Measurements from ENCODE around the gene MYD88. TPM values are rescaled to one million over a fixed set of nuclear protein-coding genes. Genes with fewer than 3 reads are reported as not detected.

The MYD88 gene
- polyA plus RNA-seq, 1 donor from 2014 or later, result 0.14 TPM

- no peak overlapping the region for H3K27ac ChIP-seq (ENCODE audit: low read length)
These were observed 20.6 kb upstream of the MYD88 start for GRCh38 chr3:38117748-38118420.

GRCh38 chr3:38118421-38119247, 19.8 kb upstream of the MYD88 start:
- Histone ChIP-seq H3K9me3 (ENCODE audit: low read length) (no peaks in the 10 kb centered on the region), H3K4me3 (ENCODE audit: low read length) (no peak overlapping the region), H3K27me3 (ENCODE audit: insufficient read depth, low read depth, low read length) (no peaks in the 10 kb centered on the region), H3K9me2 (ENCODE audit: insufficient read depth, low read length) (no peaks in the 10 kb centered on the region), H3K79me2 (replicated peaks; ENCODE audit: insufficient read depth, low read length) (no peaks in the 10 kb centered on the region), H3K27ac (ENCODE audit: low read length) (no peak overlapping the region), H3K9ac (ENCODE audit: low read length) (no peak overlapping the region), H3K4me2 (ENCODE audit: low read length) (no peak overlapping the region), H3K36me3 (ENCODE audit: insufficient read depth, low read length) (no peaks in the 10 kb centered on the region), H2AFZ (ENCODE audit: low read depth, low read length) (no peak overlapping the region), H3F3A (ENCODE audit: insufficient read depth, low read length, poor library complexity, severe bottlenecking) (no peaks in the 10 kb centered on the region), H4K20me1 (ENCODE audit: insufficient read depth) (no peaks in the 10 kb centered on the region)
- no peak for TF ChIP-seq EP300 (conservative IDR thresholded peaks at IDR 0.05; ENCODE audit: poor library complexity, severe bottlenecking)
- TF ChIP-seq POLR2AphosphoS5 (IDR thresholded peaks at IDR 0.05), result no peak
- TF ChIP-seq EZH2 (IDR thresholded peaks at IDR 0.05; ENCODE audit: borderline replicate concordance, insufficient read depth, low read length, poor library complexity, severe bottlenecking), result no peak
- no peak for TF ChIP-seq MXI1 (conservative IDR thresholded peaks at IDR 0.05; ENCODE audit: poor library complexity, severe bottlenecking)

More at GRCh38 chr3:38117748-38118420, 20.6 kb upstream of the MYD88 start:
- Histone ChIP-seq H3F3A (ENCODE audit: insufficient read depth, low read length, poor library complexity, severe bottlenecking) (no peaks in the 10 kb centered on the region), H3K4me2 (ENCODE audit: low read length) (no peak overlapping the region), H3K79me2 (replicated peaks; ENCODE audit: insufficient read depth, low read length) (no peaks in the 10 kb centered on the region), H2AFZ (ENCODE audit: low read depth, low read length) (no peak overlapping the region), H3K9ac (ENCODE audit: low read length) (no peak overlapping the region), H3K4me3 (ENCODE audit: low read length) (no peak overlapping the region), H3K9me3 (ENCODE audit: low read length) (no peaks in the 10 kb centered on the region), H3K27me3 (ENCODE audit: insufficient read depth, low read depth, low read length) (no peaks in the 10 kb centered on the region), H3K36me3 (ENCODE audit: insufficient read depth, low read length) (no peaks in the 10 kb centered on the region), H4K20me1 (ENCODE audit: insufficient read depth) (no peaks in the 10 kb centered on the region), H3K9me2 (ENCODE audit: insufficient read depth, low read length) (no peaks in the 10 kb centered on the region)
- TF ChIP-seq MXI1 (conservative IDR thresholded peaks at IDR 0.05; ENCODE audit: poor library complexity, severe bottlenecking) (no peak), CTCF (IDR thresholded peaks at IDR 0.05; ENCODE audit: poor library complexity, severe bottlenecking) (peak; percentile 38), RAD21 (conservative IDR thresholded peaks at IDR 0.05) (peak; percentile 31)

- H3K27me3 ChIP-seq (ENCODE audit: insufficient read depth, low read depth, low read length), result no peaks in the 10 kb centered on the region
- H2AFZ ChIP-seq (ENCODE audit: low read depth, low read length), result no peak overlapping the region
- no peak overlapping the region for H3K9ac ChIP-seq (ENCODE audit: low read length)
- H3F3A ChIP-seq (ENCODE audit: insufficient read depth, low read length, poor library complexity, severe bottlenecking), result no peaks in the 10 kb centered on the region
- no peak overlapping the region for H3K27ac ChIP-seq (ENCODE audit: low read length)
- H4K20me1 ChIP-seq (ENCODE audit: insufficient read depth), result no peaks in the 10 kb centered on the region
- H3K79me2 ChIP-seq (replicated peaks; ENCODE audit: insufficient read depth, low read length), result no peaks in the 10 kb centered on the region
- H3K36me3 ChIP-seq (ENCODE audit: insufficient read depth, low read length), result no peaks in the 10 kb centered on the region
- no peak overlapping the region for H3K4me3 ChIP-seq (ENCODE audit: low read length)
- no peaks in the 10 kb centered on the region for H3K9me2 ChIP-seq (ENCODE audit: insufficient read depth, low read length)
- TF ChIP-seq CTCF (IDR thresholded peaks at IDR 0.05; ENCODE audit: poor library complexity, severe bottlenecking), result no peak
- no peak for TF ChIP-seq EP300 (conservative IDR thresholded peaks at IDR 0.05; ENCODE audit: poor library complexity, severe bottlenecking)
- TF ChIP-seq REST (IDR thresholded peaks at IDR 0.05; ENCODE audit: borderline replicate concordance), result no peak
- TF ChIP-seq MXI1 (conservative IDR thresholded peaks at IDR 0.05; ENCODE audit: poor library complexity, severe bottlenecking), result no peak
- TF ChIP-seq RAD21 (conservative IDR thresholded peaks at IDR 0.05), result no peak
- no peak for TF ChIP-seq TAF1 (IDR thresholded peaks at IDR 0.05; ENCODE audit: low read depth)
- TF ChIP-seq SMC3 (conservative IDR thresholded peaks at IDR 0.05; ENCODE audit: poor library complexity), result no peak
- no peak for TF ChIP-seq POLR2AphosphoS5 (IDR thresholded peaks at IDR 0.05)
- no peak for TF ChIP-seq EZH2 (IDR thresholded peaks at IDR 0.05; ENCODE audit: borderline replicate concordance, insufficient read depth, low read length, poor library complexity, severe bottlenecking)
- no peak overlapping the region for H3K4me2 ChIP-seq (ENCODE audit: low read length)
- H3K9me3 ChIP-seq (ENCODE audit: low read length), result no peaks in the 10 kb centered on the region
These were observed 19.3 kb upstream of the MYD88 start for GRCh38 chr3:38119248-38119544.

Data from neural cell (in vitro differentiated cells).